Breast epithelium (tissue), 4 donors: ENCODE data around the gene TBC1D7. TPM values are rescaled to one million over a fixed set of nuclear protein-coding genes. Genes with fewer than 3 reads are reported as not detected.

Source experiments
- DNase-seq, 2 donors: peaks; one replicate each; pipeline ENCODE4 v3.0.0-alpha.2; 2019; ENCODE audit warnings: low spot score in 2 of 2
- H3K27ac ChIP-seq, 2 donors: fragments of 200-600 bp; sonication (generic) in 1 of 2; one replicate each; pipeline ENCODE4 v1.5.1; 2016 to 2019; ENCODE audit warnings: mild to moderate bottlenecking in 1 of 2
- H3K27me3 ChIP-seq, 2 donors: fragments of 200-600 bp; sonication (generic) in 1 of 2; one replicate each; pipeline versions ENCODE4 v1.5.1 to v1.6.0; 2017 to 2019; ENCODE audit warnings: control low read depth in 1 of 2, mild to moderate bottlenecking in 1 of 2
- H3K36me3 ChIP-seq: fragments of 200-600 bp; one replicate; pipeline ENCODE4 v1.5.1; 2019
- H3K4me1 ChIP-seq, 2 donors: fragments of 200-600 bp; sonication (generic); one replicate each; pipeline ENCODE4 v1.5.1; 2016 to 2019; ENCODE audit warnings: control low read depth in 1 of 2
- H3K4me3 ChIP-seq, 3 donors: fragments of 200-600 bp; sonication (generic); 1 replicate in 2 of 3; 2 replicates in 1 of 3; pipeline ENCODE4 v1.5.1; 2016 to 2019; ENCODE audit warnings: mild to moderate bottlenecking in 3 of 3, moderate library complexity in 2 of 3
- H3K9me3 ChIP-seq, 2 donors: fragments of 200-600 bp; sonication (generic) in 1 of 2; one replicate each; pipeline ENCODE4 v1.5.1; 2016 to 2019; ENCODE audit warnings: control low read depth in 1 of 2
- CTCF ChIP-seq, 3 donors: fragments of 450-650 bp; IDR thresholded peaks; one replicate each; pipeline ENCODE4 v1.5.1; 2016 to 2017; ENCODE audit warnings: antibody characterized with exemption in 3 of 3, mild to moderate bottlenecking in 3 of 3, moderate library complexity in 3 of 3
- POLR2A ChIP-seq: fragments of 450-650 bp; IDR thresholded peaks from one replicate; pipeline ENCODE4 v1.6.1; 2016; ENCODE audit warnings: antibody characterized with exemption, mild to moderate bottlenecking, moderate library complexity
- POLR2AphosphoS5 ChIP-seq, 3 donors: sonication (generic); formaldehyde crosslinking; IDR thresholded peaks; one replicate each; pipeline ENCODE4 v1.6.1; 2017; ENCODE audit warnings: antibody characterized with exemption in 3 of 3
- intact Hi-C: fragments of 100-400 bp; cut with DNase I; formaldehyde crosslinking; loops from one replicate; pipeline ENCODE4 v1.15.1; 2023; ENCODE audit warnings: low total_unique reads
- total RNA-seq, 3 donors: library from RNA; depleted of rRNA; stranded (reverse); fragments of >200 nt; gene quantifications; one replicate each; pipeline ENCODE4 v1.1.0, GENCODE V29; 2016

TBC1D7 gene
- 10 to 100 TPM in 1 of 3 donors, 1 to 10 TPM in 2; 8.6 to 10.6 (median 9.8) TPM for total RNA-seq

- Histone ChIP-seq H3K36me3 (no peaks in the 10 kb centered on the region), H3K4me3 (peak within 1 kb of the TSS; percentile 80 to 85 (median 82)), H3K4me1 (no peaks in the 10 kb centered on the region), H3K9me3 (no peaks in the 10 kb centered on the region), H3K27me3 (no peaks in the 10 kb centered on the region), H3K27ac (peak within 1 kb of the TSS; percentile 94 to 95)
- TF ChIP-seq POLR2AphosphoS5 (IDR thresholded peaks at IDR 0.05) (peak; percentile 64 to 88 (median 78)), CTCF (IDR thresholded peaks at IDR 0.05) (peak in 2 of 3 donors; percentile 46 to 60), POLR2A (peak; percentile 63)
- intact Hi-C loops, result no loop called here
- DNase-seq, result peak; percentile 90 to 93
Measured at GRCh38 chr6:13328076-13328874, at the start of gene TBC1D7. TSS of gene TBC1D7 (minus strand) at chr6:13328537. CDS start at chr6:13326898, 1,639 bp downstream.

GRCh38 chr6:13377054-13377758 lies 48.9 kb upstream of the TBC1D7 start:
- intact Hi-C loops, result no loop called here
- Histone ChIP-seq H3K4me3 (no peak overlapping the region), H3K36me3 (no peaks in the 10 kb centered on the region), H3K27me3 (no peaks in the 10 kb centered on the region), H3K9me3 (no peaks in the 10 kb centered on the region), H3K4me1 (no peaks in the 10 kb centered on the region), H3K27ac (no peak overlapping the region)
- DNase-seq, result no peak
- no peak for TF ChIP-seq POLR2AphosphoS5 (IDR thresholded peaks at IDR 0.05)
- no peak for TF ChIP-seq CTCF (IDR thresholded peaks at IDR 0.05)
- no peak for TF ChIP-seq POLR2A

GRCh38 chr6:13375360-13375878 lies 47.1 kb upstream of the TBC1D7 start:
- no peak for DNase-seq
- Histone ChIP-seq H3K27ac (no peak overlapping the region), H3K27me3 (no peaks in the 10 kb centered on the region), H3K4me1 (no peaks in the 10 kb centered on the region), H3K36me3 (no peaks in the 10 kb centered on the region), H3K4me3 (no peak overlapping the region), H3K9me3 (no peaks in the 10 kb centered on the region)
- intact Hi-C loops, result no loop called here
- TF ChIP-seq POLR2A, result no peak
- TF ChIP-seq POLR2AphosphoS5 (IDR thresholded peaks at IDR 0.05), result no peak
- no peak for TF ChIP-seq CTCF (IDR thresholded peaks at IDR 0.05)

- intact Hi-C loops, result no loop called here
- Histone ChIP-seq H3K27ac (no peak overlapping the region), H3K36me3 (no peaks in the 10 kb centered on the region), H3K4me3 (no peak overlapping the region), H3K9me3 (no peaks in the 10 kb centered on the region), H3K4me1 (no peaks in the 10 kb centered on the region), H3K27me3 (no peaks in the 10 kb centered on the region)
- DNase-seq, result no peak
- TF ChIP-seq POLR2A (no peak), CTCF (IDR thresholded peaks at IDR 0.05) (no peak), POLR2AphosphoS5 (IDR thresholded peaks at IDR 0.05) (no peak)
Measured at GRCh38 chr6:13373919-13374318, 45.6 kb upstream of the TBC1D7 start.

GRCh38 chr6:13373488-13373886 lies 45.1 kb upstream of the TBC1D7 start:
- no peak for DNase-seq
- intact Hi-C loops, result no loop called here
- TF ChIP-seq POLR2AphosphoS5 (IDR thresholded peaks at IDR 0.05) (no peak), POLR2A (no peak), CTCF (IDR thresholded peaks at IDR 0.05) (no peak)
- no peaks in the 10 kb centered on the region for H3K36me3 ChIP-seq
- no peaks in the 10 kb centered on the region for H3K4me1 ChIP-seq
- no peak overlapping the region for H3K4me3 ChIP-seq
- no peaks in the 10 kb centered on the region for H3K9me3 ChIP-seq
- H3K27ac ChIP-seq, result no peak overlapping the region
- no peaks in the 10 kb centered on the region for H3K27me3 ChIP-seq
